SK-N-MC (cell line): ENCODE data around the gene MFN1.

Experiments
- DNase-seq: peaks from one replicate; pipeline ENCODE4 v3.0.0-alpha.2; 2011; ENCODE audit warnings: low read depth, low spot score
- H3K27ac ChIP-seq: fragments of 200-600 bp; sonication (generic); 2 replicates; pipeline ENCODE4 v1.5.1; 2016; ENCODE audit warnings: mixed run types
- H3K36me3 ChIP-seq: fragments of 200-600 bp; sonication (generic); 2 replicates; pipeline ENCODE4 v1.6.1; 2017; ENCODE audit warnings: antibody characterized with exemption, low read length, mixed read lengths; ENCODE audit not compliant: insufficient read depth
- H3K4me3 ChIP-seq: fragments of 200-600 bp; sonication (generic); 2 replicates; pipeline ENCODE4 v1.5.1; 2016
- H3K9ac ChIP-seq: fragments of 200-600 bp; sonication (generic); 2 replicates; pipeline ENCODE4 v1.8.0; 2017; ENCODE audit warnings: mixed run types, mixed read lengths; ENCODE audit not compliant: insufficient read length
- H3K9me3 ChIP-seq: fragments of 200-600 bp; sonication (generic); 2 replicates; pipeline ENCODE4 v1.6.1; 2017; ENCODE audit warnings: low read depth, mild to moderate bottlenecking, antibody characterized with exemption, low read length, moderate library complexity, mixed read lengths
- EZH2 ChIP-seq: fragments of 200-600 bp; sonication (generic); IDR thresholded peaks from one replicate; pipeline ENCODE4 v1.6.1; 2017; ENCODE audit warnings: antibody characterized with exemption
- FOXP2 ChIP-seq: optimal IDR thresholded peaks from 2 replicates; pipeline ENCODE3; 2011; ENCODE audit warnings: mild to moderate bottlenecking, moderate library complexity; ENCODE audit not compliant: insufficient read depth; ENCODE audit errors: extremely low read length, control extremely low read depth
- POLR2AphosphoS5 ChIP-seq: IDR thresholded peaks from 2 replicates; pipeline ENCODE4 v1.6.1; 2012; ENCODE audit warnings: mild to moderate bottlenecking, low read depth, low read length, borderline replicate concordance

The MFN1 gene

DNA sequence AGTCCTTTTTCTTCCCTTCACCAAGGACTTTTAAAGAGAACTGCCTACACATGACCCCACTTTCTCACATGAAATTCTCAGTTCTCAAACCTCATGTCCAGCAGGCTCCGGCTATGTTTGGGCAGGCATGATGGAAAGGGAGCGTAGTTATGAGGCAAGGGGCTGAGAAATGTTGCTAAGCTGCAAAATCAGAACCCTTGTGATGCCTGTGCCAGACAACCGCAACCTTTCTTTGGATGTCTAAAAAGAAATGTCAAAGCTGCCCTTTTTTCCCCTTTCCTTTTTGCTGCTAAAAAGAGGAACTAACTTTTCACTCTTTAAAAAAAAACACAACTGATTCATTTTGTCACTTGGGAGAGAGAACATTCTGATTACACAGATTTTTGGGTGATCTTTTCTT, 84.5 kb downstream of the MFN1 start:
- Histone ChIP-seq H3K27ac (no peak overlapping the region), H3K9me3 (no peaks in the 10 kb centered on the region), H3K36me3 (no peaks in the 10 kb centered on the region; the same call in 1 of the 2 replicates), H3K9ac (no peak overlapping the region), H3K4me3 (no peak overlapping the region)
- DNase-seq = no peak
- TF ChIP-seq POLR2AphosphoS5 (no peak), EZH2 (no peak), FOXP2 (no peak)

- Histone ChIP-seq H3K4me3 (no peak overlapping the region), H3K27ac (no peak overlapping the region)
Observed at GRCh38 chr3:179432451-179432850, 84.9 kb downstream of the MFN1 start.

DNA sequence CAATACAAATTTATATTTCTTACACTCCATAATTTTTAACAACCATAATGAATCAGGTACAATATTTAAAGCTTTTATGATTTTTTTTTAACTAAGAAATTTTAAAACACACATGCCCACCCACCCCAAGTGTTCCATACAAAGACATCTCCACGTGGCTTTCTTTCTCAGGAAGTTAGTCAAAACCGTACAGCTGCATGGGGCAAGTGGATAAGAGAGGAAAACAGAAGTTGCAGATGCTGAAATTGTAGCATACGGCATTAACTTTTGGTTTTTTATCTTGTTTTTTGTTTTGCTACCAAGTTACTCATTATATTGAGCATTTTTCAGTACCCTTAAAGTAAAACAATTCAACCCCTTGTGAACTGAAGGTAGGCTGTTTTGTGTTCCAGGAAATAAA, 89.0 kb downstream of the MFN1 start:
- Histone ChIP-seq H3K36me3 (no peaks in the 10 kb centered on the region), H3K9ac (no peak overlapping the region), H3K9me3 (no peaks in the 10 kb centered on the region), H3K27ac (peak overlapping the region; percentile 67; the same call in 1 of the 2 replicates), H3K4me3 (no peak overlapping the region)
- TF ChIP-seq FOXP2 (no peak), POLR2AphosphoS5 (no peak), EZH2 (no peak)
- DNase-seq = no peak

More at GRCh38 chr3:179432451-179432850, 84.9 kb downstream of the MFN1 start:
- Histone ChIP-seq H3K9ac (no peak overlapping the region), H3K36me3 (no peaks in the 10 kb centered on the region), H3K9me3 (no peaks in the 10 kb centered on the region)
- TF ChIP-seq FOXP2 (no peak), EZH2 (no peak), POLR2AphosphoS5 (no peak)
- DNase-seq = no peak

- peaks cover 13% of the 10 kb centered on the region; the same call in 1 of the 2 replicates for H3K36me3 ChIP-seq
- H3K9me3 ChIP-seq = no peaks in the 10 kb centered on the region
- no peak for DNase-seq
- no peak overlapping the region for H3K9ac ChIP-seq
- peak overlapping the region; percentile 0; the same call in 1 of the 2 replicates for H3K27ac ChIP-seq
- H3K4me3 ChIP-seq = no peak overlapping the region
- TF ChIP-seq FOXP2 = no peak
- no peak for TF ChIP-seq EZH2
- no peak for TF ChIP-seq POLR2AphosphoS5
Observed at GRCh38 chr3:179438841-179439240, 91.3 kb downstream of the MFN1 start.
